GM12878 (cell line): ENCODE results near the gene SLC44A4. TPM values are rescaled to one million over a fixed set of nuclear protein-coding genes. Genes with fewer than 3 reads are reported as not detected.

Source experiments
- EZH2 ChIP-seq: IDR thresholded peaks from 2 replicates; pipeline ENCODE4 v1.6.1; 2012; ENCODE audit warnings: low read depth, mild to moderate bottlenecking, control low read depth, inconsistent platforms, low read length, borderline replicate concordance; ENCODE audit not compliant: control insufficient read depth
- JUND ChIP-seq: IDR thresholded peaks from 2 replicates; pipeline ENCODE4 v1.6.1; 2012; ENCODE audit warnings: low read depth, mild to moderate bottlenecking, low read length, improper control_type of control experiment, moderate library complexity
- NR2C1 ChIP-seq: fragments of 450-650 bp; IDR thresholded peaks from 2 replicates; pipeline ENCODE4 v1.6.1; 2017; ENCODE audit warnings: antibody characterized with exemption, mild to moderate bottlenecking, moderate library complexity
- RUNX3 ChIP-seq: IDR thresholded peaks from 2 replicates; pipeline ENCODE4 v1.6.1; 2012; ENCODE audit warnings: low read length, inconsistent platforms
- SIX5 ChIP-seq: IDR thresholded peaks from 2 replicates; pipeline ENCODE4 v1.6.1; 2011; ENCODE audit warnings: mild to moderate bottlenecking, low read depth, low read length, moderate library complexity; ENCODE audit not compliant: severe bottlenecking
- polyA plus RNA-seq, 11 experiments: library from polyadenylated mRNA; depleted of rRNA in 4 of 11; unstranded in 6 of 11; stranded (reverse) in 5 of 11; fragments of >200 nt; fragmentation: Nextera tagmentation in 4 of 11; fragmentation: Illumina TruSeq in 1 of 11; extraction: Ambion mirVana in 4 of 11; extraction: Trizol in 1 of 11; gene quantifications; 1 replicate in 1 of 11; 2 replicates in 10 of 11; pipeline versions ENCODE4 v1.2.1 to v1.2.3, GENCODE V29; 2011 to 2016; ENCODE audit warnings: inconsistent platforms in 2 of 11, missing spikeins in 2 of 11, low read depth in 1 of 11
- total RNA-seq, 4 experiments: library from RNA; depleted of rRNA in 3 of 4; stranded (reverse); fragments of >200 nt in 3 of 4; fragmentation: Illumina TruSeq in 1 of 4; extraction: Trizol in 1 of 4; gene quantifications; 2 replicates each; pipeline versions ENCODE4 v1.2.1 to v1.2.3, GENCODE V29; 2013 to 2021
- TF ChIP-seq, protein P1 (sequence below): fragments of 450-650 bp; IDR thresholded peaks from 2 replicates; pipeline ENCODE4 v1.6.1; 2016; ENCODE audit warnings: mild to moderate bottlenecking, moderate library complexity, borderline replicate concordance
- TF ChIP-seq, protein P2 (sequence below): fragments of 450-650 bp; IDR thresholded peaks from 2 replicates; pipeline ENCODE4 v1.6.1; 2017; ENCODE audit warnings: low read depth, mild to moderate bottlenecking, moderate library complexity

SLC44A4 gene
- total and polyA plus RNA-seq, 10 of the 15 experiments (the other 5 are each of a cell fraction or from before 2014, with no cell fraction given) = 0.04 to 0.24 (median 0.15) TPM; not detected in 3

DNA sequence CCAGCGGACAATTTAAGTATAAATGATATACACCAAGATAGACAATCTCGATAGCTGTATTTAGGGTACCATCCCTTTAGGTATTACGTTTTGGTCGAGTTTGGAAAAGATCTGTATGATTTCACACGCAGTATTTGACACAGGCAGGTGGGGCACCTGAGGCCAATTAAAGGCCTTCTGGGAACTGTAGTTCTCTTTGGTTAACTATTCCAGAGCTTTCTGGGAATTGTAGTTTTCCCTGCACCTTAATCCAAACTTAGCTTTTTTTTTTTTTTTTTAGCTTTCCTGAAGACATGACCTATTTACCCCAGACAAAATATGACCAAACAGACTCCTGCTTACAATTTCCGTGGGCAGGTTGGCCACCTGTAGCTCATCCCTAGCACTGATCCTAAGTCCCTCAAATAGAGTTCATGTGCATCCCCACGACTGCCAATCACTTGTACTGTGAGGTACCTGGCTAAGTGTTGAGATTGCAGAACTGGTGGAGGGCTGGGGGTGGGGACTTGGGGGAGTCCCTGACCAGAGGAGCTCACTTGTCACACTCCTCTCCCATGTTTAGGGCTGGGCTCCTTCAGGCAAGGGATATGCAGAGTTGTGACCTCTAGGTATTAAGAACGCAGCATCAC lies 19.7 kb upstream of the SLC44A4 start (continued):
- TF ChIP-seq, protein P1, sequence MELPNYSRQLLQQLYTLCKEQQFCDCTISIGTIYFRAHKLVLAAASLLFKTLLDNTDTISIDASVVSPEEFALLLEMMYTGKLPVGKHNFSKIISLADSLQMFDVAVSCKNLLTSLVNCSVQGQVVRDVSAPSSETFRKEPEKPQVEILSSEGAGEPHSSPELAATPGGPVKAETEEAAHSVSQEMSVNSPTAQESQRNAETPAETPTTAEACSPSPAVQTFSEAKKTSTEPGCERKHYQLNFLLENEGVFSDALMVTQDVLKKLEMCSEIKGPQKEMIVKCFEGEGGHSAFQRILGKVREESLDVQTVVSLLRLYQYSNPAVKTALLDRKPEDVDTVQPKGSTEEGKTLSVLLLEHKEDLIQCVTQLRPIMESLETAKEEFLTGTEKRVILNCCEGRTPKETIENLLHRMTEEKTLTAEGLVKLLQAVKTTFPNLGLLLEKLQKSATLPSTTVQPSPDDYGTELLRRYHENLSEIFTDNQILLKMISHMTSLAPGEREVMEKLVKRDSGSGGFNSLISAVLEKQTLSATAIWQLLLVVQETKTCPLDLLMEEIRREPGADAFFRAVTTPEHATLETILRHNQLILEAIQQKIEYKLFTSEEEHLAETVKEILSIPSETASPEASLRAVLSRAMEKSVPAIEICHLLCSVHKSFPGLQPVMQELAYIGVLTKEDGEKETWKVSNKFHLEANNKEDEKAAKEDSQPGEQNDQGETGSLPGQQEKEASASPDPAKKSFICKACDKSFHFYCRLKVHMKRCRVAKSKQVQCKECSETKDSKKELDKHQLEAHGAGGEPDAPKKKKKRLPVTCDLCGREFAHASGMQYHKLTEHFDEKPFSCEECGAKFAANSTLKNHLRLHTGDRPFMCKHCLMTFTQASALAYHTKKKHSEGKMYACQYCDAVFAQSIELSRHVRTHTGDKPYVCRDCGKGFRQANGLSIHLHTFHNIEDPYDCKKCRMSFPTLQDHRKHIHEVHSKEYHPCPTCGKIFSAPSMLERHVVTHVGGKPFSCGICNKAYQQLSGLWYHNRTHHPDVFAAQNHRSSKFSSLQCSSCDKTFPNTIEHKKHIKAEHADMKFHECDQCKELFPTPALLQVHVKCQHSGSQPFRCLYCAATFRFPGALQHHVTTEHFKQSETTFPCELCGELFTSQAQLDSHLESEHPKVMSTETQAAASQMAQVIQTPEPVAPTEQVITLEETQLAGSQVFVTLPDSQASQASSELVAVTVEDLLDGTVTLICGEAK = 0 out of 2 replicates have a peak, but pooled peaks have one; percentile 31
- no peak for TF ChIP-seq JUND
- no peak for TF ChIP-seq EZH2
- peak; percentile 70 for TF ChIP-seq NR2C1
- TF ChIP-seq RUNX3 = peak; percentile 32; the same call in 1 of the 2 replicates
- TF ChIP-seq, protein P2, sequence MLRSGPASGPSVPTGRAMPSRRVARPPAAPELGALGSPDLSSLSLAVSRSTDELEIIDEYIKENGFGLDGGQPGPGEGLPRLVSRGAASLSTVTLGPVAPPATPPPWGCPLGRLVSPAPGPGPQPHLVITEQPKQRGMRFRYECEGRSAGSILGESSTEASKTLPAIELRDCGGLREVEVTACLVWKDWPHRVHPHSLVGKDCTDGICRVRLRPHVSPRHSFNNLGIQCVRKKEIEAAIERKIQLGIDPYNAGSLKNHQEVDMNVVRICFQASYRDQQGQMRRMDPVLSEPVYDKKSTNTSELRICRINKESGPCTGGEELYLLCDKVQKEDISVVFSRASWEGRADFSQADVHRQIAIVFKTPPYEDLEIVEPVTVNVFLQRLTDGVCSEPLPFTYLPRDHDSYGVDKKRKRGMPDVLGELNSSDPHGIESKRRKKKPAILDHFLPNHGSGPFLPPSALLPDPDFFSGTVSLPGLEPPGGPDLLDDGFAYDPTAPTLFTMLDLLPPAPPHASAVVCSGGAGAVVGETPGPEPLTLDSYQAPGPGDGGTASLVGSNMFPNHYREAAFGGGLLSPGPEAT = peak; percentile 44
- TF ChIP-seq SIX5 = peak; percentile 96
